NCI-H82 treated with DMSO at 0.1 percent for 48 hours (cell line): ENCODE measurements around the gene TRAF3.

Source experiments
- DNase-seq: peaks from one replicate; lab custom pipeline; 2025; ENCODE audit not compliant: unreplicated experiment; lab: John Stamatoyannopoulos, UW

The TRAF3 gene

GRCh38 chr14:102804858-102805257 lies 27.6 kb downstream of the TRAF3 start:
- DNase-seq, result no peak

GRCh38 chr14:102805371-102805891 lies 28.2 kb downstream of the TRAF3 start:
- no peak for DNase-seq

GRCh38 chr14:102805941-102806340 lies 28.7 kb downstream of the TRAF3 start:
- DNase-seq, result no peak

- no peak for DNase-seq
Measured at GRCh38 chr14:102806447-102806846, 29.2 kb downstream of the TRAF3 start.

GRCh38 chr14:102807013-102807406 lies 29.8 kb downstream of the TRAF3 start:
- no peak for DNase-seq

DNA sequence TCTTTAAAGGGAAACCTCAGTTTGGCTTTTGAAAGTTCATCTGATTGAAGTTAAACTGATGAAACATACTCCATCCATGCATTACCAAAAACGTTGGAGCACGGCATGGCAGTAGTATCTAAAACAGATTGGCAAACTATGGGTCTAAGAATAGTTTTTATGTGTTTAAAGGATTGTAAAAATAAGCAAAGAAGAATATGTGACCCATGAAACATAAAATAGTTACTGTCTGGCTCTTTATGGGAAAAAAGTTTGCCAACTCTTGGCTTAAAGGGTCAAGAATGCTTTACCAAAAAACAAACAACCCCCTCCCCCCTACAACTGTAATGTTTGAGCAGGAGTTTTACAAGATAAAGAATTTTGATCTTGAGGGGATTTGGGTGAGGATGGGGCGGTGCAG lies 32.6 kb downstream of the TRAF3 start:
- no peak for DNase-seq

GRCh38 chr14:102810523-102810922 lies 33.3 kb downstream of the TRAF3 start:
- DNase-seq, result no peak

DNA sequence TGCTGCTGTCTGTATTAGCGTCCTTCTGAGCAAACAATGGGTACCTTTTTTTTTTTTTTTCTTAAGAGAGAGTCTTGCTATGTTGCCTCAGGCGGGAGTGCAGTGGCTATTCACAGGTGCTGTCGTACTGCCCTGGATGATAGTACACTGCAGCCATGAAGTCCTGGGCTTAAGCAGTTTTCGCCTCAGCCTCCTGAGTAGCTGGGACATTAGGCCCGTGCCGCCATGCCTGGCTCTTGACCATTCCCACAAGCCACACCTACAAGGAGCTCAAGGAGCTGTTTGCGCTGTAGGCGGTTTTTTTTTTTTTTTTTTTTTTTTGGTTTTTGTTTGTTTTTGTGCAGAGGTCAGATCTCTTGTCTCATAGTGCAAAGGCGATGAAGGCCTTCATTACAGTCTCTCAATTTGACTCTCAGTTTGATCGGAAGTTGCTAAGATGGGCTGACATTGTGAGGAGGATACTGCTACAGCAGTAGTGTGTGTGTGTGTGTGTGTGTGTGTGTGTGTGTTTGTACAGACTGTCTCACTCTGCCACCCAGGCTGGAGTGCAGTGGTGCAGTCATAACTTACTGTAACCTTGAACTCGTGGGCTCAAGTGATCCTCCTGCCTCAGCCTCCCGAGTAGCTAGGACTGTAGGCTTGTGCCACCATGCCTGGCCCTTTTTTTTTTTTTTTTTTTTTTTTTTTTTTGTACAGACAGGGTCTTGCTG lies 34.2 kb downstream of the TRAF3 start:
- DNase-seq, result no peak

DNA sequence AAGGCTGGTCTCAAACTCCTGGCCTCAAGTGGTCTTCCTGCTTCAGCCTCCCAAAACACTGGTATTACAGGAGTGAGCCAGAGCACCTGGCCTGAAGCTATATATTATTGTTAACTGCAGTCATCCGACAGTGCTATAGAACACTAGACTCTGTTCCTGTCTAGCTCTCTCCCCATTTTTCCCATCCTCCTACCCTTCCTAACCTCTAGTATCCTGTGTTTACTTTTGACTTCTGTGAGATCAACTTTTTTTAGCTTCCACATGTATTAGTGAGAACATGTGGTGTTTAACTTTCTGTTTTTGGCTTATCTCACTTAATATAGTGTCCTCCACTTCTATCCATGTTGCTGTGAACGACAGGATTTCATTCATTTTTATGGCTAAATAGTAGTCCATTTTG lies 34.7 kb downstream of the TRAF3 start:
- DNase-seq, result no peak

DNA sequence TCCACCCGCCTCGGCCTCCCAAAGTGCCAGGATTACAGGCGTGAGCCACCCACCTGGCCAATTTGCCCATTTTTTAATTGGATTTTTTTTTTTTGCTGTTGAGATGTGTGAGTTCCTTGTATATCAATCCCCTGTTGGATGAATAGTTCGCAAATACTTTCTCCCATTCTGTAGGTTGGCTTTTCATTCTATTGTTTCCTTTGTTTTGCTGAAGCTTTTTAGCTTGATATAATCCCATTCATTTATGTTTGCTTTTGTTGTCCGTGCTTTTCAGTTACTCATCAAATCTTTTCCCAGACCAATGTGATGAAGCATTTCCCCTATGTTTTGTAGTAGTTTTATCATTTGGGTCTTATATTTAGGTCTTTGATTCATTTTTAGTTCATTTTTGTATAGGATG lies 36.4 kb downstream of the TRAF3 start:
- DNase-seq, result no peak

- DNase-seq, result no peak
Measured at GRCh38 chr14:102817318-102817717, 40.1 kb downstream of the TRAF3 start.

DNA sequence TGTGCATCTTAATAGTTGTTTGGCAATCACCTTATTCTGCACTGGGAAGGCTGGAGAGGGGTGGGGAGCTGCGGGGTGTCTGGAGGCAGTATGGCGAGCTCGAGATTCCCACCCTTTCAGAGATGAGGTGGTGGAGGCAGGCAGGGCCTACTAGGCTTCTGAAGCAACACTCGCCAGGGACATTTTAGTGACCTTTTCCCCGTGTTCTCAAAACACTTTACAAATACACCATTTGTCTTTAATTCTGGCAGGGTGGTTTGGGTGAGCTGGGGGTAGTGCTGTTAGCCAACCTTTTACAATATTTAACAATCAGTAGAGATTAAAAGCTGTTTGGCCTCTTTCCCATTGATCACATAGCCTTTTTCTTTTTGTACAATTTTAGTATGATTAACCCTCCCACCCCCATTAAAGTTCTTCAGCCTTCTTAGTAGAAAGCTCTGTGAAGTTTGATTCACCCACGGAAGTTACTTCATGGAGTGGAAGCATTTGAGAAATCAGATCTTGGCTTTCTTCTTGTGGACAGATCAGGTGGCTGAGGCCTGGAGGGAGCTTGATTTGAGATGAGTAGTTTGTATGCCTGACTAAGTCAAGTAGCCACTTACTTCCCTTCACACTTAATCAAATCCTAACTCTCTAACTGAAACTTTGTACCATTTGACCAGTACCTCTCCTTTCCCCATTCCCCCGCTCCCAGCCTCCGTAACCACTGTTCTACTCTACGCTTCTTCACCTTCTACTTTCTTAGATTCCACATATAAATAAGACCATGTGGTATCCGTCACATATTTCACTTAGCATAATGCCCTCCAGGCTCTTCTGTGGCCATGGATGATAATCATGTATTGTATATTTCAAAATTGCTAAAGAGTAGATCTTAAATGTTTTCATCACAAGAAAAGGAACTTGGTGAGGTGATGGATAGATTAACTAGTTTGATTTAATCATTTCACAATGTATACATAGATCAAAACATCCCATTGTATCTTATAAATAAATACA lies 41.0 kb downstream of the TRAF3 start:
- no peak for DNase-seq

DNA sequence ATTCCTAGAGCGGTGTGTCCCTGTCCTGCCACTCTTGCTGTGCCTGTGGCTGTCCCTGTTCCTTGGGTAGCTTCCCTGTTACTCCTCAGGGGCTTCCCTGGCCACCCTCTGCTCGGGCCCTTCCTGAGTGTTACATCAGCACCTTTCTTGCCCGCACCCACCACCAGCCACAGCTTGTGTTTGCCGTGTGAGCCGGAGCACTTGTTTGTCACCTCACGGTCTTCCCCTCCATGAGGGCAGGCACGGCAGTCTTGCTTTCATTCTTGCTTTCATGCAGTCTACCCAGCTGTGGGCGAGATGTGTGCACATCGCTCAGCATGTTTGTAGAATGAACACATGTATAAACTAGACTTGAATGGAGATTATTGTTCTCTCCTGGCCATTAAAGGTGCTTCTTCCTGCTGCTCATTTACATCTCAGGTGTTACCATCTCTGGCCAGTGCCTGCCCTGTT lies 42.0 kb downstream of the TRAF3 start:
- no peak for DNase-seq

DNA sequence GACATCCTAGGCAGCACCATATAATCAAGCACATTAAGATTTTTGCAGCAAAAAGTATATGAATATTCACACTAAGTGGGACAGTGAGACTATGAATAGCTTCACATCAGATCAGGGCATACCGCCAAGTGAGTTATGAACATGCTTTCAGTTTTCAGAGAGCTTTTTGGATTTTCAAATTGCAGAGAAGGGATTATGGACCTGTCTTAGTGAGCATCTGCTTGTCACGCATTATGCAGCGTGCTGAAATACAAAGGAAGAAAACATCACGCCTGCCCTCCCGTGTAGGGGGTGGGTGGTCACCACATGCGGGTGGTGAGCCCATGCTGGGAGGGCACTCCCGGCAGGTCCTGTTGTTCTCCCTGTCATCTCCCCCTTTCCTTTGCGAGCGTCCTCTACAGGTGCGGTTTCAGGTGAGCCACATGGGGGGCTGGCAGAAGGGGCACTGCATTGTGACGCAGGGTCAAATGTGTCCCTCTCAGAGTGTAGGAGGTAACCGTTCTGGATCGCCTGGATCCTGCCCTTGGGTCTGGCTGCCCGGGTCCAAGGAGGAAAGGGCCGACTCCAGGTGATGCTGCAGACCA lies 42.6 kb downstream of the TRAF3 start:
- no peak for DNase-seq

GRCh38 chr14:102821252-102821651 lies 44.0 kb downstream of the TRAF3 start:
- DNase-seq, result no peak

- no peak for DNase-seq
Measured at GRCh38 chr14:102822311-102822863, 45.1 kb downstream of the TRAF3 start.

GRCh38 chr14:102822887-102823286 lies 45.6 kb downstream of the TRAF3 start:
- DNase-seq, result peak; percentile 55

- DNase-seq, result no peak
Measured at GRCh38 chr14:102823546-102823945, 46.3 kb downstream of the TRAF3 start.

- no peak for DNase-seq
Measured at GRCh38 chr14:102824832-102825231, 47.6 kb downstream of the TRAF3 start.

GRCh38 chr14:102825307-102826095 lies 48.3 kb downstream of the TRAF3 start:
- no peak for DNase-seq
